ENCODE results near the gene WDR45. TPM values are rescaled to one million over a fixed set of nuclear protein-coding genes. Genes with fewer than 3 reads are reported as not detected.

The WDR45 gene
- total RNA-seq, 1 donor from 2014 or later = 43.7 TPM

- no peak overlapping the region for H3K4me3 ChIP-seq (ENCODE audit: low read depth, low read length)
- DNase-seq (ENCODE audit: low read depth) = no peak
- no peak for TF ChIP-seq CTCF (conservative IDR thresholded peaks at IDR 0.05; ENCODE audit: low read depth, low read length)
Measured at GRCh38 chrX:49102190-49102589, 22.5 kb upstream of the WDR45 start.

GRCh38 chrX:49101629-49101984 lies 21.9 kb upstream of the WDR45 start:
- TF ChIP-seq CTCF (conservative IDR thresholded peaks at IDR 0.05; ENCODE audit: low read depth, low read length) = no peak
- peak overlapping the region; percentile 58 for H3K4me3 ChIP-seq (ENCODE audit: low read depth, low read length)
- DNase-seq (ENCODE audit: low read depth) = no peak

GRCh38 chrX:49100704-49101628 lies 21.3 kb upstream of the WDR45 start:
- TF ChIP-seq CTCF (conservative IDR thresholded peaks at IDR 0.05; ENCODE audit: low read depth, low read length) = no peak
- DNase-seq (ENCODE audit: low read depth) = peak; percentile 40
- H3K4me3 ChIP-seq (ENCODE audit: low read depth, low read length) = peak overlapping the region; percentile 58

- no peak overlapping the region for H3K4me3 ChIP-seq (ENCODE audit: low read depth, low read length)
- TF ChIP-seq CTCF (conservative IDR thresholded peaks at IDR 0.05; ENCODE audit: low read depth, low read length) = no peak
- DNase-seq (ENCODE audit: low read depth) = no peak
Measured at GRCh38 chrX:49096419-49096818, 16.7 kb upstream of the WDR45 start.

GRCh38 chrX:49089553-49089952 lies 9.9 kb upstream of the WDR45 start:
- TF ChIP-seq CTCF (conservative IDR thresholded peaks at IDR 0.05; ENCODE audit: low read depth, low read length) = no peak
- no peak overlapping the region for H3K4me3 ChIP-seq (ENCODE audit: low read depth, low read length)
- DNase-seq (ENCODE audit: low read depth) = no peak

- no peak for TF ChIP-seq CTCF (conservative IDR thresholded peaks at IDR 0.05; ENCODE audit: low read depth, low read length)
- no peak overlapping the region for H3K4me3 ChIP-seq (ENCODE audit: low read depth, low read length)
- no peak for DNase-seq (ENCODE audit: low read depth)
Measured at GRCh38 chrX:49082271-49082871, 2.7 kb upstream of the WDR45 start.

Data from epithelial cell of proximal tubule (primary cell).